HEK293 (cell line): ENCODE results near the gene OR2V2.
A peak's percentile ranks its signal among the peaks of the same experiment; 100 is the strongest.

Experiments
- BCL11A ChIP-seq: fragments of 450-650 bp; formaldehyde crosslinking; IDR thresholded peaks from 2 replicates; pipeline ENCODE4 v1.5.1; 2016; ENCODE audit warnings: low read depth, missing biosample characterization, missing genetic modification characterization
- GLI4 ChIP-seq: fragments of 450-650 bp; formaldehyde crosslinking; IDR thresholded peaks from 2 replicates; pipeline ENCODE4 v1.5.1; 2016; ENCODE audit warnings: missing biosample characterization, missing genetic modification characterization
- GLIS2 ChIP-seq: fragments of 450-650 bp; formaldehyde crosslinking; IDR thresholded peaks from 2 replicates; pipeline ENCODE4 v1.5.1; 2016; ENCODE audit warnings: missing biosample characterization, missing genetic modification characterization
- HOXD13 ChIP-seq: sonication (generic); formaldehyde crosslinking; IDR thresholded peaks from 2 replicates; pipeline ENCODE4 v1.8.0; 2022; ENCODE audit warnings: missing genetic modification reagents, borderline replicate concordance
- KLF10 ChIP-seq: fragments of 450-650 bp; IDR thresholded peaks from 2 replicates; pipeline ENCODE4 v1.5.1; 2018; ENCODE audit warnings: missing biosample characterization, mild to moderate bottlenecking, missing genetic modification characterization
- MYNN ChIP-seq: fragments of 450-650 bp; formaldehyde crosslinking; IDR thresholded peaks from 2 replicates; pipeline ENCODE4 v1.5.1; 2016; ENCODE audit warnings: missing biosample characterization, missing genetic modification characterization, borderline replicate concordance
- REPIN1 ChIP-seq: fragments of 450-650 bp; formaldehyde crosslinking; IDR thresholded peaks from 2 replicates; pipeline ENCODE4 v1.5.1; 2017; ENCODE audit warnings: missing biosample characterization, missing genetic modification characterization, low read depth
- SALL2 ChIP-seq: fragments of 450-650 bp; formaldehyde crosslinking; IDR thresholded peaks from 2 replicates; pipeline ENCODE4 v1.5.0; 2017; ENCODE audit warnings: missing biosample characterization, mild to moderate bottlenecking, missing genetic modification characterization, borderline replicate concordance
- SCRT1 ChIP-seq: fragments of 450-650 bp; formaldehyde crosslinking; IDR thresholded peaks from 2 replicates; pipeline ENCODE4 v1.5.1; 2016; ENCODE audit warnings: missing biosample characterization, missing genetic modification characterization, borderline replicate concordance
- SCRT2 ChIP-seq: fragments of 450-650 bp; formaldehyde crosslinking; IDR thresholded peaks from 2 replicates; pipeline ENCODE4 v1.5.1; 2016; ENCODE audit warnings: missing biosample characterization, missing genetic modification characterization
- SP2 ChIP-seq: fragments of 450-650 bp; formaldehyde crosslinking; IDR thresholded peaks from 2 replicates; pipeline ENCODE4 v1.5.1; 2016; ENCODE audit warnings: missing biosample characterization, missing genetic modification characterization
- SP3 ChIP-seq: fragments of 450-650 bp; formaldehyde crosslinking; IDR thresholded peaks from 2 replicates; pipeline ENCODE4 v1.5.1; 2016; ENCODE audit warnings: missing biosample characterization, missing genetic modification characterization
- SP7 ChIP-seq: fragments of 450-650 bp; formaldehyde crosslinking; IDR thresholded peaks from 2 replicates; pipeline ENCODE4 v1.5.1; 2016; ENCODE audit warnings: missing biosample characterization, missing genetic modification characterization
- ZBTB1 ChIP-seq: fragments of 450-650 bp; formaldehyde crosslinking; IDR thresholded peaks from 2 replicates; pipeline ENCODE4 v1.5.1; 2016; ENCODE audit warnings: missing biosample characterization, missing genetic modification characterization
- ZBTB20 ChIP-seq: fragments of 450-650 bp; formaldehyde crosslinking; IDR thresholded peaks from 2 replicates; pipeline ENCODE4 v1.5.1; 2016; ENCODE audit warnings: missing biosample characterization, missing genetic modification characterization
- ZNF140 ChIP-seq: fragments of 450-650 bp; formaldehyde crosslinking; IDR thresholded peaks from 2 replicates; pipeline ENCODE4 v1.5.1; 2016; ENCODE audit warnings: missing biosample characterization, missing genetic modification characterization
- ZNF2 ChIP-seq: fragments of 450-650 bp; formaldehyde crosslinking; IDR thresholded peaks from 2 replicates; pipeline ENCODE4 v1.5.1; 2016; ENCODE audit warnings: missing biosample characterization, missing genetic modification characterization
- ZNF239 ChIP-seq: fragments of 450-650 bp; formaldehyde crosslinking; IDR thresholded peaks from 2 replicates; pipeline ENCODE4 v1.5.1; 2016; ENCODE audit warnings: missing biosample characterization, missing genetic modification characterization
- ZNF48 ChIP-seq: fragments of 450-650 bp; formaldehyde crosslinking; IDR thresholded peaks from 2 replicates; pipeline ENCODE4 v1.5.1; 2016; ENCODE audit warnings: missing biosample characterization, missing genetic modification characterization
- ZNF501 ChIP-seq: fragments of 450-650 bp; formaldehyde crosslinking; IDR thresholded peaks from 2 replicates; pipeline ENCODE4 v1.5.1; 2016; ENCODE audit warnings: missing biosample characterization, missing genetic modification characterization
- ZNF623 ChIP-seq: fragments of 450-650 bp; formaldehyde crosslinking; IDR thresholded peaks from 2 replicates; pipeline ENCODE4 v1.5.1; 2016; ENCODE audit warnings: missing biosample characterization, missing genetic modification characterization
- ZNF658 ChIP-seq: fragments of 450-650 bp; formaldehyde crosslinking; IDR thresholded peaks from 2 replicates; pipeline ENCODE4; 2016; ENCODE audit warnings: missing biosample characterization, missing genetic modification characterization
- ZSCAN23 ChIP-seq: fragments of 450-650 bp; formaldehyde crosslinking; IDR thresholded peaks from 2 replicates; pipeline ENCODE4 v1.5.1; 2016; ENCODE audit warnings: missing biosample characterization, missing genetic modification characterization
- ZXDB ChIP-seq: fragments of 450-650 bp; formaldehyde crosslinking; IDR thresholded peaks from 2 replicates; pipeline ENCODE4 v1.5.1; 2016; ENCODE audit warnings: missing biosample characterization, missing genetic modification characterization
- TF ChIP-seq, protein P1 (sequence below): fragments of 450-650 bp; formaldehyde crosslinking; IDR thresholded peaks from 2 replicates; pipeline ENCODE4 v1.5.1; 2016; ENCODE audit warnings: missing biosample characterization, missing genetic modification characterization
- TF ChIP-seq, protein P2 (sequence below): fragments of 450-650 bp; IDR thresholded peaks from 2 replicates; pipeline ENCODE4 v1.5.1; 2018; ENCODE audit warnings: missing biosample characterization, missing genetic modification characterization
- TF ChIP-seq, protein P3 (sequence below): fragments of 450-650 bp; formaldehyde crosslinking; IDR thresholded peaks from 2 replicates; pipeline ENCODE4 v1.5.1; 2017; ENCODE audit warnings: missing biosample characterization, missing genetic modification characterization
- TF ChIP-seq, protein P4 (sequence below): fragments of 450-650 bp; formaldehyde crosslinking; IDR thresholded peaks from 2 replicates; pipeline ENCODE4 v1.5.1; 2016; ENCODE audit warnings: missing biosample characterization, missing genetic modification characterization
- TF ChIP-seq, protein P5 (sequence below): fragments of 450-650 bp; formaldehyde crosslinking; optimal IDR thresholded peaks from 2 replicates; pipeline ENCODE3; 2016; ENCODE audit warnings: missing biosample characterization, mild to moderate bottlenecking, missing genetic modification characterization
- TF ChIP-seq, protein P6 (sequence below): fragments of 450-650 bp; formaldehyde crosslinking; IDR thresholded peaks from 2 replicates; pipeline ENCODE4 v1.5.1; 2016; ENCODE audit warnings: missing biosample characterization, missing genetic modification characterization

OR2V2 gene

DNA sequence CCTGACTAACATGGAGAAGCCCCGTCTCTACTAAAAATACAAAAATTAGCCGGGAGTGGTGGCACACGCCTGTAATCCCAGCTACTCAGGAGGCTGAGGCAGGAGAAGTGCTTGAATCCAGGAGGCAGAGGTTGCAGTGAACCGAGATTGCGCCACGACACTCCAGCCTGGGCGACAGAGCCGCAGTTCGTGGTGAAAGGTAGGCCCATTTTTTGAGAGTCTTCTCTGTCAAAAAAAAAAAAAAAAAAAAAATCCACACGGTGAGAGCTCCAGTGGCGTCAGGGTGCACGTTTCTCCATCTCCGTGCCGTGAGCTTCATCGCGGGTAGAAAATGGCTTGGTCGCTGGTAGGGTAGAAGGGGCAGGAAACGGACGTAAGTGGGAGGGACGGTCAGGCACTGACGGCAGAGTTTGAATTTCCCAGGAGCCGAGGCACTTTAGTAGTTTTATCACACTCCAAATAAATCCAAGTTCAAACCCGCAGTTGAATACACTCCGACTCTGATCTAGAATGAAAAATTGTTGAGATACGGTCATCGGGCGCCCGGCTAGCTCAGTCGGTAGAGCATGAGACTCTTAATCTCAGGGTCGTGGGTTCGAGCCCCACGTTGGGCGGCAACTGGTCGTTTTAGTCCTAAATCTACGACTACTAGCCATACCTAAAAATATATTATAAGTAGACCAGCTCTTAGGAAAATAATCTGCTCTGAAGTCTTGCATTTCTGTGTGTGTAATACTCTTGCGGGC lies 60.0 kb downstream of the OR2V2 start (continued):
- TF ChIP-seq, protein P1, sequence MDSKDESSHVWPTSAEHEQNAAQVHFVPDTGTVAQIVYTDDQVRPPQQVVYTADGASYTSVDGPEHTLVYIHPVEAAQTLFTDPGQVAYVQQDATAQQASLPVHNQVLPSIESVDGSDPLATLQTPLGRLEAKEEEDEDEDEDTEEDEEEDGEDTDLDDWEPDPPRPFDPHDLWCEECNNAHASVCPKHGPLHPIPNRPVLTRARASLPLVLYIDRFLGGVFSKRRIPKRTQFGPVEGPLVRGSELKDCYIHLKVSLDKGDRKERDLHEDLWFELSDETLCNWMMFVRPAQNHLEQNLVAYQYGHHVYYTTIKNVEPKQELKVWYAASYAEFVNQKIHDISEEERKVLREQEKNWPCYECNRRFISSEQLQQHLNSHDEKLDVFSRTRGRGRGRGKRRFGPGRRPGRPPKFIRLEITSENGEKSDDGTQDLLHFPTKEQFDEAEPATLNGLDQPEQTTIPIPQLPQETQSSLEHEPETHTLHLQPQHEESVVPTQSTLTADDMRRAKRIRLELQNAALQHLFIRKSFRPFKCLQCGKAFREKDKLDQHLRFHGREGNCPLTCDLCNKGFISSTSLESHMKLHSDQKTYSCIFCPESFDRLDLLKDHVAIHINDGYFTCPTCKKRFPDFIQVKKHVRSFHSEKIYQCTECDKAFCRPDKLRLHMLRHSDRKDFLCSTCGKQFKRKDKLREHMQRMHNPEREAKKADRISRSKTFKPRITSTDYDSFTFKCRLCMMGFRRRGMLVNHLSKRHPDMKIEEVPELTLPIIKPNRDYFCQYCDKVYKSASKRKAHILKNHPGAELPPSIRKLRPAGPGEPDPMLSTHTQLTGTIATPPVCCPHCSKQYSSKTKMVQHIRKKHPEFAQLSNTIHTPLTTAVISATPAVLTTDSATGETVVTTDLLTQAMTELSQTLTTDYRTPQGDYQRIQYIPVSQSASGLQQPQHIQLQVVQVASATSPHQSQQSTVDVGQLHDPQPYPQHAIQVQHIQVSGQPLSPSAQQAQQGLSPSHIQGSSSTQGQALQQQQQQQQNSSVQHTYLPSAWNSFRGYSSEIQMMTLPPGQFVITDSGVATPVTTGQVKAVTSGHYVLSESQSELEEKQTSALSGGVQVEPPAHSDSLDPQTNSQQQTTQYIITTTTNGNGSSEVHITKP (tag by site-specific recombination), result peak; percentile 46
- TF ChIP-seq KLF10, result peak; percentile 81
- TF ChIP-seq, protein P2, sequence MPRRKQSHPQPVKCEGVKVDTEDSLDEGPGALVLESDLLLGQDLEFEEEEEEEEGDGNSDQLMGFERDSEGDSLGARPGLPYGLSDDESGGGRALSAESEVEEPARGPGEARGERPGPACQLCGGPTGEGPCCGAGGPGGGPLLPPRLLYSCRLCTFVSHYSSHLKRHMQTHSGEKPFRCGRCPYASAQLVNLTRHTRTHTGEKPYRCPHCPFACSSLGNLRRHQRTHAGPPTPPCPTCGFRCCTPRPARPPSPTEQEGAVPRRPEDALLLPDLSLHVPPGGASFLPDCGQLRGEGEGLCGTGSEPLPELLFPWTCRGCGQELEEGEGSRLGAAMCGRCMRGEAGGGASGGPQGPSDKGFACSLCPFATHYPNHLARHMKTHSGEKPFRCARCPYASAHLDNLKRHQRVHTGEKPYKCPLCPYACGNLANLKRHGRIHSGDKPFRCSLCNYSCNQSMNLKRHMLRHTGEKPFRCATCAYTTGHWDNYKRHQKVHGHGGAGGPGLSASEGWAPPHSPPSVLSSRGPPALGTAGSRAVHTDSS (tag by site-specific recombination), result no peak
- peak; percentile 67 for TF ChIP-seq SP7
- no peak for TF ChIP-seq ZNF623 (tag by site-specific recombination)
- TF ChIP-seq SALL2, result no peak
- TF ChIP-seq, protein P3, sequence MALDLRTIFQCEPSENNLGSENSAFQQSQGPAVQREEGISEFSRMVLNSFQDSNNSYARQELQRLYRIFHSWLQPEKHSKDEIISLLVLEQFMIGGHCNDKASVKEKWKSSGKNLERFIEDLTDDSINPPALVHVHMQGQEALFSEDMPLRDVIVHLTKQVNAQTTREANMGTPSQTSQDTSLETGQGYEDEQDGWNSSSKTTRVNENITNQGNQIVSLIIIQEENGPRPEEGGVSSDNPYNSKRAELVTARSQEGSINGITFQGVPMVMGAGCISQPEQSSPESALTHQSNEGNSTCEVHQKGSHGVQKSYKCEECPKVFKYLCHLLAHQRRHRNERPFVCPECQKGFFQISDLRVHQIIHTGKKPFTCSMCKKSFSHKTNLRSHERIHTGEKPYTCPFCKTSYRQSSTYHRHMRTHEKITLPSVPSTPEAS (tag by site-specific recombination), result 0 out of 2 replicates have a peak, but pooled peaks have one; percentile 57
- peak; percentile 34; the same call in 1 of the 2 replicates for TF ChIP-seq ZNF2 (tag by site-specific recombination)
- peak; percentile 64 for TF ChIP-seq SCRT2 (tag by site-specific recombination)
- no peak for TF ChIP-seq REPIN1 (tag by site-specific recombination)
- TF ChIP-seq ZNF658 (tag by site-specific recombination), result no peak
- no peak; the same call in 1 of the 2 replicates for TF ChIP-seq GLI4
- no peak for TF ChIP-seq GLIS2 (tag by site-specific recombination)
- no peak for TF ChIP-seq ZNF140 (tag by site-specific recombination)
- TF ChIP-seq ZBTB20 (tag by site-specific recombination), result peak; percentile 61
- TF ChIP-seq, protein P4, sequence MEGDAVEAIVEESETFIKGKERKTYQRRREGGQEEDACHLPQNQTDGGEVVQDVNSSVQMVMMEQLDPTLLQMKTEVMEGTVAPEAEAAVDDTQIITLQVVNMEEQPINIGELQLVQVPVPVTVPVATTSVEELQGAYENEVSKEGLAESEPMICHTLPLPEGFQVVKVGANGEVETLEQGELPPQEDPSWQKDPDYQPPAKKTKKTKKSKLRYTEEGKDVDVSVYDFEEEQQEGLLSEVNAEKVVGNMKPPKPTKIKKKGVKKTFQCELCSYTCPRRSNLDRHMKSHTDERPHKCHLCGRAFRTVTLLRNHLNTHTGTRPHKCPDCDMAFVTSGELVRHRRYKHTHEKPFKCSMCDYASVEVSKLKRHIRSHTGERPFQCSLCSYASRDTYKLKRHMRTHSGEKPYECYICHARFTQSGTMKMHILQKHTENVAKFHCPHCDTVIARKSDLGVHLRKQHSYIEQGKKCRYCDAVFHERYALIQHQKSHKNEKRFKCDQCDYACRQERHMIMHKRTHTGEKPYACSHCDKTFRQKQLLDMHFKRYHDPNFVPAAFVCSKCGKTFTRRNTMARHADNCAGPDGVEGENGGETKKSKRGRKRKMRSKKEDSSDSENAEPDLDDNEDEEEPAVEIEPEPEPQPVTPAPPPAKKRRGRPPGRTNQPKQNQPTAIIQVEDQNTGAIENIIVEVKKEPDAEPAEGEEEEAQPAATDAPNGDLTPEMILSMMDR (tag by site-specific recombination), result peak; percentile 16; the same call in 1 of the 2 replicates
- peak; percentile 65; the same call in 1 of the 2 replicates for TF ChIP-seq ZXDB (tag by site-specific recombination)
- TF ChIP-seq MYNN, result 0 out of 2 replicates have a peak, but pooled peaks have one; percentile 65
- peak; percentile 69; the same call in 1 of the 2 replicates for TF ChIP-seq ZSCAN23 (tag by site-specific recombination)
- TF ChIP-seq ZBTB1 (tag by site-specific recombination), result no peak
- TF ChIP-seq, protein P5, sequence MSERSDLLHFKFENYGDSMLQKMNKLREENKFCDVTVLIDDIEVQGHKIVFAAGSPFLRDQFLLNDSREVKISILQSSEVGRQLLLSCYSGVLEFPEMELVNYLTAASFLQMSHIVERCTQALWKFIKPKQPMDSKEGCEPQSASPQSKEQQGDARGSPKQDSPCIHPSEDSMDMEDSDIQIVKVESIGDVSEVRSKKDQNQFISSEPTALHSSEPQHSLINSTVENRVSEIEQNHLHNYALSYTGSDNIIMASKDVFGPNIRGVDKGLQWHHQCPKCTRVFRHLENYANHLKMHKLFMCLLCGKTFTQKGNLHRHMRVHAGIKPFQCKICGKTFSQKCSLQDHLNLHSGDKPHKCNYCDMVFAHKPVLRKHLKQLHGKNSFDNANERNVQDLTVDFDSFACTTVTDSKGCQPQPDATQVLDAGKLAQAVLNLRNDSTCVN (tag by site-specific recombination), result peak; percentile 27
- peak; percentile 57 for TF ChIP-seq SP3 (tag by site-specific recombination)
- peak; percentile 51; the same call in 1 of the 2 replicates for TF ChIP-seq BCL11A (tag by site-specific recombination)
- TF ChIP-seq ZNF239 (tag by site-specific recombination), result no peak
- peak; percentile 50 for TF ChIP-seq SP2 (tag by site-specific recombination)
- peak; percentile 42; the same call in 1 of the 2 replicates for TF ChIP-seq SCRT1 (tag by site-specific recombination)
- no peak for TF ChIP-seq HOXD13 (CRISPR knock-in tag)
- TF ChIP-seq ZNF501 (tag by site-specific recombination), result peak; percentile 89
- no peak for TF ChIP-seq ZNF48 (tag by site-specific recombination)
- TF ChIP-seq, protein P6, sequence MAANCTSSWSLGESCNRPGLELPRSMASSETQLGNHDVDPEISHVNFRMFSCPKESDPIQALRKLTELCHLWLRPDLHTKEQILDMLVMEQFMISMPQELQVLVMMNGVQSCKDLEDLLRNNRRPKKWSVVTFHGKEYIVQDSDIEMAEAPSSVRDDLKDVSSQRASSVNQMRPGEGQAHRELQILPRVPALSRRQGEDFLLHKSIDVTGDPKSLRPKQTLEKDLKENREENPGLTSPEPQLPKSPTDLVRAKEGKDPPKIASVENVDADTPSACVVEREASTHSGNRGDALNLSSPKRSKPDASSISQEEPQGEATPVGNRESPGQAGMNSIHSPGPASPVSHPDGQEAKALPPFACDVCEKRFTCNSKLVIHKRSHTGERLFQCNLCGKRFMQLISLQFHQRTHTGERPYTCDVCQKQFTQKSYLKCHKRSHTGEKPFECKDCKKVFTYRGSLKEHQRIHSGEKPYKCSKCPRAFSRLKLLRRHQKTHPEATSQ, result 0 out of 2 replicates have a peak, but pooled peaks have one; percentile 54
